Loucy (cell line): ENCODE measurements around the gene QRFPR.

Experiments used
- H2AFZ ChIP-seq: fragments of 200-600 bp; sonication (generic); 2 replicates; pipeline ENCODE4 v1.6.0; 2016; ENCODE audit warnings: antibody characterized with exemption, mild to moderate bottlenecking, low read length, moderate library complexity
- H3F3A ChIP-seq: fragments of 200-600 bp; 2 replicates; pipeline ENCODE4 v1.6.0; 2016; ENCODE audit warnings: antibody characterized with exemption, low read depth, mild to moderate bottlenecking
- H3K27me3 ChIP-seq: fragments of 200-600 bp; sonication (generic); 2 replicates; pipeline ENCODE4 v1.6.1; 2014; ENCODE audit warnings: low read length, mild to moderate bottlenecking; ENCODE audit not compliant: insufficient read depth, poor library complexity, severe bottlenecking
- H3K36me3 ChIP-seq: fragments of 200-600 bp; sonication (generic); 2 replicates; pipeline ENCODE4 v1.6.1; 2016; ENCODE audit warnings: low read length; ENCODE audit not compliant: insufficient read depth
- H3K4me1 ChIP-seq: fragments of 200-600 bp; sonication (generic); 2 replicates; pipeline ENCODE4 v1.5.1; 2014; ENCODE audit warnings: low read length, mild to moderate bottlenecking; ENCODE audit not compliant: insufficient read depth, poor library complexity, severe bottlenecking
- H3K4me2 ChIP-seq: fragments of 200-600 bp; sonication (generic); 2 replicates; pipeline ENCODE4 v1.6.0; 2014; ENCODE audit warnings: antibody characterized with exemption, low read length, low read depth, mild to moderate bottlenecking; ENCODE audit not compliant: poor library complexity, severe bottlenecking
- H3K4me3 ChIP-seq: fragments of 200-600 bp; sonication (generic); 2 replicates; pipeline ENCODE4 v1.5.1; 2014; ENCODE audit warnings: low read length, mild to moderate bottlenecking, mixed read lengths; ENCODE audit not compliant: poor library complexity, severe bottlenecking
- H3K79me2 ChIP-seq: fragments of 200-600 bp; sonication (generic); 2 replicates; pipeline ENCODE4 v1.6.1; 2014; ENCODE audit warnings: low read length; ENCODE audit not compliant: insufficient read depth
- H3K9ac ChIP-seq: fragments of 200-600 bp; sonication (generic); 2 replicates; pipeline ENCODE4 v1.6.0; 2014; ENCODE audit warnings: mild to moderate bottlenecking, low read depth, low read length, moderate library complexity; ENCODE audit not compliant: poor library complexity, severe bottlenecking
- H3K9me2 ChIP-seq: fragments of 200-600 bp; sonication (generic); replicated peaks from 2 replicates; pipeline ENCODE4 v1.6.1; 2016; ENCODE audit warnings: low read depth, low read length, mixed read lengths
- H3K9me3 ChIP-seq: fragments of 200-600 bp; sonication (generic); 2 replicates; pipeline ENCODE4 v1.6.1; 2014; ENCODE audit warnings: mild to moderate bottlenecking, antibody characterized with exemption, low read length, low read depth; ENCODE audit not compliant: insufficient read depth
- H4K20me1 ChIP-seq: fragments of 200-600 bp; sonication (generic); 2 replicates; pipeline ENCODE4 v1.6.0; 2014; ENCODE audit warnings: antibody characterized with exemption, low read length, mild to moderate bottlenecking; ENCODE audit not compliant: insufficient read depth, poor library complexity, severe bottlenecking
- CTCF ChIP-seq: fragments of 200-600 bp; sonication (generic); conservative IDR thresholded peaks from 2 replicates; pipeline ENCODE4 v1.5.1; 2014; ENCODE audit warnings: mild to moderate bottlenecking, antibody characterized with exemption, low read length
- EZH2phosphoT487 ChIP-seq: fragments of 200-600 bp; IDR thresholded peaks from 2 replicates; pipeline ENCODE4 v1.6.1; 2018; ENCODE audit warnings: antibody characterized with exemption, mild to moderate bottlenecking, moderate library complexity, borderline replicate concordance

QRFPR gene

GRCh38 chr4:121336706-121337105, 44.1 kb downstream of the QRFPR start:
- H3K79me2 ChIP-seq = no peaks in the 10 kb centered on the region
- H3F3A ChIP-seq = no peaks in the 10 kb centered on the region
- no peaks in the 10 kb centered on the region for H4K20me1 ChIP-seq
- no peaks in the 10 kb centered on the region for H3K36me3 ChIP-seq
- H3K27me3 ChIP-seq = no peaks in the 10 kb centered on the region
- TF ChIP-seq EZH2phosphoT487 = no peak
- TF ChIP-seq CTCF = no peak
- H3K9me2 ChIP-seq = no peaks in the 10 kb centered on the region
- no peaks in the 10 kb centered on the region for H3K9me3 ChIP-seq
- H2AFZ ChIP-seq = no peak overlapping the region
- no peak overlapping the region for H3K4me3 ChIP-seq
- no peaks in the 10 kb centered on the region for H3K4me1 ChIP-seq
- no peak overlapping the region for H3K9ac ChIP-seq
- H3K4me2 ChIP-seq = no peak overlapping the region

GRCh38 chr4:121330180-121330665, 50.6 kb downstream of the QRFPR start:
- Histone ChIP-seq H3K4me3 (no peak overlapping the region), H3K79me2 (no peaks in the 10 kb centered on the region), H4K20me1 (no peaks in the 10 kb centered on the region), H2AFZ (no peak overlapping the region), H3K4me2 (no peak overlapping the region), H3K27me3 (no peaks in the 10 kb centered on the region), H3K36me3 (no peaks in the 10 kb centered on the region), H3F3A (no peaks in the 10 kb centered on the region), H3K9ac (no peak overlapping the region), H3K4me1 (no peaks in the 10 kb centered on the region), H3K9me2 (no peaks in the 10 kb centered on the region), H3K9me3 (no peaks in the 10 kb centered on the region)
- no peak for TF ChIP-seq CTCF
- no peak for TF ChIP-seq EZH2phosphoT487

GRCh38 chr4:121326597-121326996, 54.2 kb downstream of the QRFPR start:
- no peaks in the 10 kb centered on the region for H3K79me2 ChIP-seq
- no peak overlapping the region for H3K4me3 ChIP-seq
- no peaks in the 10 kb centered on the region for H4K20me1 ChIP-seq
- no peaks in the 10 kb centered on the region for H3K4me1 ChIP-seq
- TF ChIP-seq EZH2phosphoT487 = no peak
- TF ChIP-seq CTCF = no peak
- H3K9me3 ChIP-seq = no peaks in the 10 kb centered on the region
- no peaks in the 10 kb centered on the region for H3K36me3 ChIP-seq
- H3K4me2 ChIP-seq = no peak overlapping the region
- H3K27me3 ChIP-seq = no peaks in the 10 kb centered on the region
- H2AFZ ChIP-seq = no peak overlapping the region
- H3K9ac ChIP-seq = no peak overlapping the region
- no peaks in the 10 kb centered on the region for H3F3A ChIP-seq
- no peaks in the 10 kb centered on the region for H3K9me2 ChIP-seq
